ENCODE data around the gene EFCAB9.

GRCh38 chr5:172207511-172207910 lies 13.5 kb downstream of the EFCAB9 start:
- TF ChIP-seq KLF16 (CRISPR knock-in tag; IDR thresholded peaks at IDR 0.05), result no peak
- TF ChIP-seq YY1 (IDR thresholded peaks at IDR 0.05; ENCODE audit: insufficient read depth, insufficient replicate concordance, low read depth, low read length), result no peak
